ENCODE measurements around the gene SEPSECS. TPM values are rescaled to one million over a fixed set of nuclear protein-coding genes. Genes with fewer than 3 reads are reported as not detected.
"Not testable (repeated sequence)": the region's sequence is repeated elsewhere in the genome, so short reads cannot be mapped to it uniquely, and the experiment has no call there.

The SEPSECS gene
- total RNA-seq, 1 donor from 2014 or later: 8.2 TPM

GRCh38 chr4:25085671-25086070, 74.6 kb downstream of the SEPSECS start:
- DNase-seq (ENCODE audit: low read depth, low spot score): no peak

GRCh38 chr4:25083441-25083840, 76.8 kb downstream of the SEPSECS start:
- not testable (repeated sequence) for DNase-seq (ENCODE audit: low read depth, low spot score)

GRCh38 chr4:25081866-25082471, 78.3 kb downstream of the SEPSECS start:
- no peak for DNase-seq (ENCODE audit: low read depth, low spot score)

GRCh38 chr4:25080571-25080970, 79.7 kb downstream of the SEPSECS start:
- DNase-seq (ENCODE audit: low read depth, low spot score): no peak

- no peak for DNase-seq (ENCODE audit: low read depth, low spot score)
Observed at GRCh38 chr4:25078523-25078922, 81.7 kb downstream of the SEPSECS start.

DNA sequence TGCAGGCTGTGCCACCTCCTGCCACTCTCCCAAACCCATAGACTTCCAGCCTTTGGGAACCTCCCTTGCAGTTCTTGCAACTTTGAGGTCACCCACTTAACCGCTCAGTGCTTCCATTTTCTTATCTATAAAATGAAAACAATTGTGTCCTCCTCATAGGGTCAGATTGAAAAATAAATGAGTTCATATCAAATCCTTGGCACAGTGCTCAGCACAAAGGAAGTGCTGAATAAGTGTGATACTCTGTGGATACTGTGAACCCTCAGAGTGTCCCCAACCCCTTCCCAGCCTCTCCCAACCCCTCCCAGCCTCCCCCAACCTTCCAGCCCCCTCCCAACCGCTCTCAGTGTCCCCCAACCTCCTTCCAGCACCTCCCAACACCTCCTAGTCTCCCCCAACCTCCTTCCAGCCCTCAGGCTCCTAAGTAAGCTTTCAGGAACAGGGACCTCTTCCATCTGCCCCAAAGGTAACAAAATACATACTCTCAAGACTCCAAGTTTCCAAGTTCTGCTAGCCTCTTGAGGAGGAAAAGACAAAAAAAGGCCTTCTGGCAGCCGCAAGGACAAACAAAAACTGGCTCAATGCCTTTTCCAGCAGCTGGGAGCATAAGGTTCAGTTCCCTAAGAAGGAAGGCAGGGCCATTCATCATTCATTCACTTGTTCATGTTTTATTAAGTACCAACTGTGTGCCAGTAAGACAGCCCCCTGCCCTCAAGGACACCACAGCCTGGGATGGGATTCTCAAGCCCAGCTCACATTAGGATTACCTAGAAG, 83.4 kb downstream of the SEPSECS start:
- no peak for DNase-seq (ENCODE audit: low read depth, low spot score)

DNA sequence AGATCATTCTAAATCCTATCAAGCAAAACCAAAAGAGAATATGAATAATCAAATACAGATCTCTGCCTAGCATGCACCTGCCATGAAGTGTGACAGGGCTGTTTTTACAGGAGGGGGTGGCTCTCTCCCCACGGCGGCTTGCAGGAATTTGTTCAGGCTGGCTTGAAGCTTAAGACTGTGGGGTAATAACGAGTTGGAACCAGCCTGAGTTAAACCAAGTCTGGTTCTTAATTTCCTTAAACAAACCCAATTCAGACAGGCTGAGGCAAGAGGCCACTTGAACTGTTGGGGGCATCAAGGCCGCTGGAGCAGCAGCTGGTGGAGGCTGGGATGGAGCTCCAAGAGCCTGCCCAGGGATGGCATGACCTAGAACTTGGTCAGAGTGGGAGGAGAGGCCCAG, 84.4 kb downstream of the SEPSECS start:
- no peak for DNase-seq (ENCODE audit: low read depth, low spot score)

DNA sequence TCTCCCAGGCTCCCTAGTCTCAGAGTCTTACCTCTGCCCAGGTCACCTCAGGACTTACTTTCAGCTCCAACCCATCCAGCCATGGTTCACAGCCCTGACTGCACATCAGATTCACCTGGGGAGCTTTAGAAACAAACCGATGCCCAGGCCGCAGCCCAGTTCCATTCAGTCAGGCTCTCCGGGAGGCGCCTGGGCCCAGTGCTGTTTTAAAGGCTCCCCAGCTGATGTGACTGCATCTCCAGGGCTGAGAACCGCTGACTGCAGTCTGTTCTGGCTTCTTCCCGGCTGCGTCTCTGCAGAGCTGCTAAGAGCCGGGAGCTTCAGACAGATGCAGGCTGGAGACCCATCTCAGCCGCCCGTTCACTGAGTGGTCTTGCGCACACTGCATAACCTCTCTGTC, 85.1 kb downstream of the SEPSECS start:
- DNase-seq (ENCODE audit: low read depth, low spot score): no peak

GRCh38 chr4:25070545-25070944, 89.7 kb downstream of the SEPSECS start:
- no peak for DNase-seq (ENCODE audit: low read depth, low spot score)

Other genes with a start within 250 kb of the SEPSECS start
- gene CCDC149, start 247.4 kb downstream of the SEPSECS start, total RNA-seq: 6.8 and 11.1 TPM in 2 replicates
- 0.04 and 0.13 TPM in 2 replicates for gene LGI2, start 129.5 kb downstream of the SEPSECS start, total RNA-seq
- 27.2 and 35.7 TPM in 2 replicates for gene PI4K2B, start 73.6 kb upstream of the SEPSECS start, total RNA-seq
- gene ZCCHC4, start 152.3 kb upstream of the SEPSECS start, total RNA-seq: 6.7 and 11.6 TPM in 2 replicates
- 22.8 and 28.0 TPM in 2 replicates for gene ANAPC4, start 216.8 kb upstream of the SEPSECS start, total RNA-seq